Sciatic nerve (tissue), 2 donors: ENCODE results near the gene UNC13B. TPM values are rescaled to one million over a fixed set of nuclear protein-coding genes. Genes with fewer than 3 reads are reported as not detected.
"Not testable (repeated sequence)": the region's sequence is repeated elsewhere in the genome, so short reads cannot be mapped to it uniquely, and the experiment has no call there.

Experiments
- ATAC-seq: fragments of 200-7000 bp; cut with Tn5 transposase; one replicate; pipeline ENCODE4 v1.9.1; 2020; ENCODE audit warnings: mild to moderate bottlenecking, moderate library complexity
- DNase-seq: peaks from one replicate; pipeline ENCODE4 v3.0.0-alpha.2; 2020; ENCODE audit warnings: low spot score
- intact Hi-C: fragments of 100-400 bp; cut with DNase I; formaldehyde crosslinking; loops from one replicate; pipeline ENCODE4 v1.14.2; 2022
- total RNA-seq: library from RNA; stranded (reverse); fragmentation: NEBNext Ultra II Directional; extraction: Animal tissue kit (Norgen Biotek cat#: 25700); gene quantifications from one replicate; pipeline ENCODE4 v1.2.1, GENCODE V29; 2021
- donor health status: DM: no; HTN: no; CAD: no.
- donor health status: DM: no; HTN: no; CAD: no.

The UNC13B gene
- total RNA-seq, 1 donor from 2014 or later: 36.2 TPM

GRCh38 chr9:35198191-35198590 is 36.4 kb downstream of the UNC13B start:
- intact Hi-C loops: no loop called here
- ATAC-seq (no peak), DNase-seq (no peak)

- intact Hi-C loops: no loop called here
- DNase-seq: no peak
- no peak for ATAC-seq
Measured at GRCh38 chr9:35203528-35203927, 41.7 kb downstream of the UNC13B start.

- no peak for ATAC-seq
- no peak for DNase-seq
- intact Hi-C loops: no loop called here
Measured at GRCh38 chr9:35205340-35205739, 43.5 kb downstream of the UNC13B start.

GRCh38 chr9:35211854-35212253 is 50.0 kb downstream of the UNC13B start:
- ATAC-seq (no peak), DNase-seq (no peak)
- intact Hi-C loops: no loop called here

GRCh38 chr9:35220659-35221338 is 59.0 kb downstream of the UNC13B start:
- intact Hi-C loops: no loop called here
- no peak for DNase-seq
- ATAC-seq: no peak

GRCh38 chr9:35225677-35226076 is 63.9 kb downstream of the UNC13B start:
- intact Hi-C loops: no loop called here
- no peak for ATAC-seq
- no peak for DNase-seq

- intact Hi-C loops: no loop called here
- ATAC-seq: no peak
- no peak for DNase-seq
Measured at GRCh38 chr9:35226651-35227050, 64.8 kb downstream of the UNC13B start.

- DNase-seq (no peak), ATAC-seq (no peak)
- intact Hi-C loops: no loop called here
Measured at GRCh38 chr9:35227284-35227683, 65.5 kb downstream of the UNC13B start.

GRCh38 chr9:35229066-35229778 is 67.4 kb downstream of the UNC13B start:
- DNase-seq (no peak), ATAC-seq (no peak)
- intact Hi-C loops: no loop called here

- ATAC-seq (no peak), DNase-seq (no peak)
- intact Hi-C loops: no loop called here
Measured at GRCh38 chr9:35229779-35230143, 68.0 kb downstream of the UNC13B start.

GRCh38 chr9:35232867-35233544 is 71.2 kb downstream of the UNC13B start:
- DNase-seq (no peak), ATAC-seq (no peak)
- intact Hi-C loops: no loop called here

- DNase-seq (no peak), ATAC-seq (no peak)
- intact Hi-C loops: no loop called here
Measured at GRCh38 chr9:35236692-35237091, 74.9 kb downstream of the UNC13B start.

GRCh38 chr9:35237311-35237710 is 75.5 kb downstream of the UNC13B start:
- ATAC-seq (no peak), DNase-seq (no peak)
- intact Hi-C loops: no loop called here

GRCh38 chr9:35245945-35246344 is 84.1 kb downstream of the UNC13B start:
- DNase-seq, ATAC-seq, intact Hi-C loops: not testable (repeated sequence)

- ATAC-seq (no peak), DNase-seq (no peak)
- intact Hi-C loops: loop anchor here (5.0 kb wide), 1 partner anchor 291 kb away; no protein-coding TSS in a partner anchor
Measured at GRCh38 chr9:35253075-35253474, 91.3 kb downstream of the UNC13B start.

GRCh38 chr9:35254237-35254636 is 92.4 kb downstream of the UNC13B start:
- intact Hi-C loops: loop anchor here (5.0 kb wide), 1 partner anchor 292 kb away; no protein-coding TSS in a partner anchor
- no peak for ATAC-seq
- no peak for DNase-seq

- intact Hi-C loops: loop anchor here (5.0 kb wide), 1 partner anchor 293 kb away; no protein-coding TSS in a partner anchor
- DNase-seq (no peak), ATAC-seq (no peak)
Measured at GRCh38 chr9:35254984-35255857, 93.4 kb downstream of the UNC13B start.

GRCh38 chr9:35257986-35258659 is 96.3 kb downstream of the UNC13B start:
- ATAC-seq (no peak), DNase-seq (no peak)
- intact Hi-C loops: no loop called here
